CD4-positive, alpha-beta T cell treated with Interleukin-4 for 4 hours (primary cell): ENCODE measurements around the gene BMERB1.
A peak's percentile ranks its signal among the peaks of the same experiment; 100 is the strongest.
"Not testable (repeated sequence)": the region's sequence is repeated elsewhere in the genome, so short reads cannot be mapped to it uniquely, and the experiment has no call there.

ENCODE experiments used
- DNase-seq: peaks from one replicate; pipeline ENCODE4 v3.0.0-alpha.2; 2020

Gene BMERB1

GRCh38 chr16:15570666-15571065 is 136.3 kb downstream of the BMERB1 start:
- not testable (repeated sequence) for DNase-seq

- DNase-seq: no peak
Measured at GRCh38 chr16:15571557-15571956, 137.2 kb downstream of the BMERB1 start.

GRCh38 chr16:15572329-15573001 is 138.1 kb downstream of the BMERB1 start:
- no peak for DNase-seq

- no peak for DNase-seq
Measured at GRCh38 chr16:15573274-15573895, 139.0 kb downstream of the BMERB1 start.

- not testable (repeated sequence) for DNase-seq
Measured at GRCh38 chr16:15573896-15574613, 139.7 kb downstream of the BMERB1 start.

- DNase-seq: no peak
Measured at GRCh38 chr16:15574614-15574948, 140.2 kb downstream of the BMERB1 start.

- no peak for DNase-seq
Measured at GRCh38 chr16:15575293-15576049, 141.1 kb downstream of the BMERB1 start.

- no peak for DNase-seq
Measured at GRCh38 chr16:15576960-15577958, 142.9 kb downstream of the BMERB1 start.

GRCh38 chr16:15578824-15579223 is 144.4 kb downstream of the BMERB1 start:
- DNase-seq: no peak

GRCh38 chr16:15581127-15581815 is 146.9 kb downstream of the BMERB1 start:
- no peak for DNase-seq

GRCh38 chr16:15583526-15583925 is 149.1 kb downstream of the BMERB1 start:
- no peak for DNase-seq

- no peak for DNase-seq
Measured at GRCh38 chr16:15585956-15586355, 151.6 kb downstream of the BMERB1 start.

GRCh38 chr16:15586716-15587115 is 152.3 kb downstream of the BMERB1 start:
- no peak for DNase-seq

- DNase-seq: no peak
Measured at GRCh38 chr16:15587152-15587825, 152.9 kb downstream of the BMERB1 start.

GRCh38 chr16:15592324-15592723 is 157.9 kb downstream of the BMERB1 start:
- peak; percentile 45 for DNase-seq

GRCh38 chr16:15593235-15593634 is 158.8 kb downstream of the BMERB1 start:
- no peak for DNase-seq

GRCh38 chr16:15594711-15595320 is 160.4 kb downstream of the BMERB1 start:
- DNase-seq: no peak

GRCh38 chr16:15597135-15597534 is 162.7 kb downstream of the BMERB1 start:
- DNase-seq: no peak

GRCh38 chr16:15597822-15598647 is 163.6 kb downstream of the BMERB1 start:
- DNase-seq: no peak
